GM18867 (cell line): ENCODE data around the gene PLAGL2.

Experiments used
- ATAC-seq: cut with Tn5 transposase; IDR thresholded peaks from one replicate; pipeline ENCODE4 v1.9.1; 2021; ENCODE audit warnings: mild to moderate bottlenecking, moderate library complexity; ENCODE audit not compliant: unreplicated experiment

PLAGL2 gene

DNA sequence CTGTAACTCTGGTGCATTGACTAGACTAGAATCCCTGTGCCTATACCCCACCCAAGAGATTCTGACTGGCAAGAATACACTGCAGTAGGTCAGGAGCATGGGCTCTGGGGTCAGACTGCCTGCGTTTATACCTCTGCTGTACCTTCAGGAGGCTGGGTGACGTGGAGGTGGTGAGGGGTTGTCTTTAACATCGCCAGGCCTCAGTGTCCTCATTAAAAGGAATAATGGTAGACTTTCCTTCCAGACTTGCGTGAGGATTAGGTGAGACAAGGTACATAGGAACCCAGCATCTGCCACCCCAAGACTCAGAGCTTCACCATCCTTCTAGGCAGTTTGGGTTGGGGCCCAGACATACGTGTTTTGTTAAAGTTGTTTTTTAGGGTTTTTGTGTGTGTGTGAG lies 53.8 kb downstream of the PLAGL2 start:
- no peak for ATAC-seq

DNA sequence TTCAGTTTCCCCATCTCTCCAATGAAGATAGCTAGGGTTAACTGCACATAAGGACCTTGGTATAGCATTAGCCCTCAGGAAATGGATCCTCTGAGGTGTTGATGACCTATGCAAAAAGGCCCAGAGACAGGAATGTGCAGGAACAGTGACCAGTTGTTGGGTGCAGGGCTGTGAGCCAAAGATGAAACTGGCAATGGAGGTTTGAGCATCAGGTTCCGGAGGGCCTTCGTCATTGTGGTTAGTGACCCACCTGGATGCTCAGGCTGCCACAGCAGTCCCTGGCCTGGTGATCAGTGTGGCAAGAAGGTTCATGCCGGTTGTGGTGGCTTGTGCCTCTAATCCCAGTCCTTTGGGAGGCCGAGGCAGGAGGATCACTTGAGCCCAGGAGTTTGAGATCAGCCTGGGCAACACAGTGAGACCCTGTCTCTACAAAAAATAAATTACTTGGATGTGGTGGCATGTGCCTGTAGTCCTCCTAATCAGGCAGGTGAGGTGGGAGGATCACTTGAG lies 54.3 kb downstream of the PLAGL2 start:
- ATAC-seq = no peak

DNA sequence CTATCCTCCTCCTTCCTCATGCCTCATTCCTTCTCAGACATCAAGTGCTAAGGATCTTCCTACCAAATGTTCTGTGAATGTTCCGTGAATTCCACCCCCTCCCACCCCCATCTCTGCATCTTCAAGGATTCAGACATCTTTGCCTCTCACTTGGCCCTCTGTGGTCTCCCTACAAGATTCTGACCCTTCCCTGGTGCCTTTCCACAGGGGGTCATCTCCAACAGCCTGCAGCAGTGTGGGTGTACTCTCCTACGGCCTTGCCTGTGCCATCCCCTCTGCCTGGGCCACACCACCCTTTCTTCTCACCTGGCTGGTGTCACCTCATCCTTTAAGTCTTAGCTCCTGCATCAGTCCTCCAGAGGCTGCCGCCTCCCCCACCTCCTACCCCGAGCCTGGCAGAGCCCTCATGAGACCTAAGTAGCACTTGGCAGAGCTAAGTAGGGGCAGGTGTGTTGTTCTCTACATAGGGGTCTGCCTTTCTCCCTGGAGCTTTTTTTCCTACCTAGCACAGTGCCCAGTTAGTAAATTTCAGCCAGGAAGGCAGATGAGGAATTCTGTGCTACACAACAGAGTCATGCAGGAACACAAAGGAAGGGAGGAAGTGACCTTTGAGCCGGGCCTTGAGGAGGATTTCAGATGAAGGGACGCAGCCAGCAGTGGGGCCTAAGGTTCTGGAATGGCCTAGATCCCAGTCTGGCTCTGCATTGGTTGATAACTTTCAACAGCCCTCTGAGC lies 55.0 kb downstream of the PLAGL2 start:
- no peak for ATAC-seq

DNA sequence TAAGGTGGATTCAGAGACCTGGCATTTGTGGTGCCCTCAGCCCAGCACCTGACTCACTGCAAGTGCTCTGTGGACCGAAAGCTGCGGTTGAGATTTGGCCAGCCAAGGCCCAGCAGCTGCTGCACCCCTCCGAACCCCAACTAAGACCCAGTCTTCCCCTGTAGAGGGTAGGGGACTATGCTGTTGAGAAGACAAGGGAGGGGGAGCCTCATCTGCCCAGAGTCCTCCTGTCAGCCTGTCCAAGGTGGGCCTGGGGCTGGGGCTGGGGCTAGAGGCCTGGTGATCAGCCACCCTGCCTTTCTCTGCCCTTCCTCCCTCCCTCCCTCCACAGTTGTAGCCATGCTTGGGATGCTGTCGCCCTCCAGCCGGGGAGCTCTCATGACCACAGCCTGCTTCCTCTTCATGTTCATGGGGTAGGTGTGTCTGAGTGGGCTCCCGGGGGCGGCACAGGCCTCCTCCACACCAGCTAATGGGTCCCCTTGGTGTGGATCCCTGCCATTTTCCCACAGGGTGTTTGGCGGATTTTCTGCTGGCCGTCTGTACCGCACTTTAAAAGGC lies 57.2 kb downstream of the PLAGL2 start:
- no peak for ATAC-seq

DNA sequence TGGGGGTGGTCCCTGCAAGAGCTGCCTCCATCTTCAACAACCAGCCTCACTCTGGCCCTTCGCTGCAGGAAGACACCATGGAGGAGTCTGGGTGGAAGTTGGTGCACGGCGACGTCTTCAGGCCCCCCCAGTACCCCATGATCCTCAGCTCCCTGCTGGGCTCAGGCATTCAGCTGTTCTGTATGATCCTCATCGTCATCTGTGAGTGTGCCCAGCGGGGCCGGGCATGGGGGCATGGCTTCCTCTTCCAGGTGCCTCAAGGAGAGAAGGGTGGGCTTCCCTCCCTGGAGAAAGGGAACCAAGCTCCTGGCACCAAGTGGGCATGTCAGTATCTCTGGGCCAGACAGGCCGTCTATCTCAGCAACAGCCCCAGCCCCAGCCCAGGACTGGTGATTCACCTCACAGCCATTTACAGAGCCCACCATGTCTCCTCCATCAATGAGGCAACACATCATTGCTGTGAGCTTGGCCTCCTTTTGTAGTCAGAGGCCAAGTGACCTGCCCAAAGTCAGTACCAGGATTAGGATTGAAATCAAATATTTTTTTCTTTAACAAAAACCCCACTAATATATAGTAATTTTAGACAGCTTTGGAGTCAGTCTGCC lies 57.9 kb downstream of the PLAGL2 start:
- ATAC-seq = no peak

DNA sequence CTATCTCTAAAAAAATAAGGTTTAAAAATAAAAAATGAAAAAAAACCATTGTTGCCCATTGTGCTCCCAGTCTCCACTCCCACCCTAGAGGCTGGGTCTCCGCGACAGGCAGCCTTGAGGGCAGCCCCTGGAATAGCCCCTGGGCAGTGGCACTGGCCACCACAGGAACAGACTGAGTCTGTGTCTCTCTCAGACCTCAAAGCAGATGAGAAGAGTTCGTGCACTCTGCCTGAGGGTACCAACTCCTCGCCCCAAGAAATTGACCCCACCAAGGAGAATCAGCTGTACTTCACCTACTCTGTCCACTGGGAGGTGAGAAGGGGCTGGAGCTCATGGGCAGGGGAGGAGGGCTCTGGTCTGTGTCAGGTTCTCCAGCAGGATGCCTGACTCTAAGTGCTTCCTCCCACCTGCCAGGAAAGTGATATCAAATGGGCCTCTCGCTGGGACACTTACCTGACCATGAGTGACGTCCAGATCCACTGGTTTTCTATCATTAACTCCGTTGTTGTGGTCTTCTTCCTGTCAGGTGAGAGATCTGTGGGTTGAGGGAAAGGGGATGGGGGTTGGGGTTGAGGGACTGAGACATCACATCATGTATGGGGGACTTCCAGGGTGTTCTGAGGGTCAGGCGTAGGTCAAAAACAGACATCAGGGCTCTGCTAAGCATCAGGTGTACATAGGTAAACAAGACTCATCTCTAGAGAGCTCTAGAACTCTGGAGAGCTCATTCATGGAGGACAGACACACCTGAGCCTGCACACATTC lies 62.5 kb downstream of the PLAGL2 start:
- no peak for ATAC-seq

DNA sequence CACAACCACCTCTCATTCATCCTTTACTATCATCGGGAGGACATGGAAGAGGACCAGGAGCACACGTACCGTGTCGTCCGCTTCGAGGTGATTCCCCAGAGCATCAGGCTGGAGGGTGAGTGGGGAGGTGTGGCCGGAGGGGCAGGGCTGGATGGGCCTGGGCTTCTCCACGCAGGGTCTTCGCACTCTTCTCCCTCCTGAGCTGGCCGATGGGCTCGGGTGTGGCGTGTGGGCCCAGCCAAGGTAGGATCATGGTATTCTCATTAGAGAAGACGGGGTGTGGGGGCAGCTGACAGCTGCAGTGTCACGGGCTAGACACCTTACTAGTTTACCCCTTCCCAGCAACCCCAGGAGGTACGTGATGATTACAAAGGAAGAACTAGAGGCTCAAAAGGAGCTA lies 64.6 kb downstream of the PLAGL2 start:
- ATAC-seq = no peak
